DND-41 (cell line): ENCODE measurements around the gene ARHGAP1.

Source experiments
- CTCF ChIP-seq: IDR thresholded peaks from 2 replicates; pipeline ENCODE4 v1.5.1; 2012; ENCODE audit warnings: borderline replicate concordance, low read length, moderate library complexity, mild to moderate bottlenecking; ENCODE audit not compliant: poor library complexity, severe bottlenecking; ENCODE audit errors: extremely low read depth
- EZH2 ChIP-seq: IDR thresholded peaks from 3 replicates; pipeline ENCODE4 v1.6.1; 2012; ENCODE audit warnings: borderline replicate concordance, low read depth, mild to moderate bottlenecking, moderate library complexity, low read length, inconsistent platforms; ENCODE audit not compliant: severe bottlenecking

DNA sequence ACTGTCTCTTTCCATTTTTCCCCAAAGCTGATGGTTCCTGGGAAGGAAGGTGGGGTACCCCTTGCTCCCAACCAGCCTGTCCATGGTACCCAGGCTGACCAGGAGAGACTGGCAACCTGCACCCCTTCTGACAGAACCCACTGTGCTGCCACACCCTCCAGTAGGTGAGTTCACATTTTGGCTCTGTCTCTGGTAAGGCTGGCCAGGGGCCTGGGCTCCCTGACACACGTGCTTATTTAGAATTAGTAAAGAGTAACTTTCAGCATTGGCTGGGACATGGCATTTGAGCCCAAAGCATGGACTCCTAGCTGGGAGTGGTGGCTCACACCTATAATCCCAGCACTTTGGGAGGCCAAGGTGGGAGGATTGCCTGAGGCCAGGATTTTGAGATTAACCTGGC lies 35.1 kb downstream of the ARHGAP1 start:
- TF ChIP-seq EZH2 (no peak), CTCF (no peak)
